GM18951 (cell line): ENCODE data around the gene BCL2L2.

Experiments used
- POLR2A ChIP-seq: IDR thresholded peaks from 4 replicates; pipeline ENCODE4 v1.6.1; 2011; ENCODE audit warnings: mild to moderate bottlenecking; ENCODE audit not compliant: insufficient read length, insufficient read depth; ENCODE audit errors: extremely low read depth
- in situ Hi-C: fragments of 300-500 bp; cut with MboI; formaldehyde crosslinking; loops from one replicate; pipeline ENCODE4 v1.12.0; 2022; ENCODE audit warnings: low sequenced_read_pairs, mixed read lengths, inconsistent platforms; ENCODE audit not compliant: unreplicated experiment

Gene BCL2L2

GRCh38 chr14:23348297-23348655, 41.6 kb downstream of the BCL2L2 start:
- TF ChIP-seq POLR2A, result no peak
- in situ Hi-C loops, result no loop called here

DNA sequence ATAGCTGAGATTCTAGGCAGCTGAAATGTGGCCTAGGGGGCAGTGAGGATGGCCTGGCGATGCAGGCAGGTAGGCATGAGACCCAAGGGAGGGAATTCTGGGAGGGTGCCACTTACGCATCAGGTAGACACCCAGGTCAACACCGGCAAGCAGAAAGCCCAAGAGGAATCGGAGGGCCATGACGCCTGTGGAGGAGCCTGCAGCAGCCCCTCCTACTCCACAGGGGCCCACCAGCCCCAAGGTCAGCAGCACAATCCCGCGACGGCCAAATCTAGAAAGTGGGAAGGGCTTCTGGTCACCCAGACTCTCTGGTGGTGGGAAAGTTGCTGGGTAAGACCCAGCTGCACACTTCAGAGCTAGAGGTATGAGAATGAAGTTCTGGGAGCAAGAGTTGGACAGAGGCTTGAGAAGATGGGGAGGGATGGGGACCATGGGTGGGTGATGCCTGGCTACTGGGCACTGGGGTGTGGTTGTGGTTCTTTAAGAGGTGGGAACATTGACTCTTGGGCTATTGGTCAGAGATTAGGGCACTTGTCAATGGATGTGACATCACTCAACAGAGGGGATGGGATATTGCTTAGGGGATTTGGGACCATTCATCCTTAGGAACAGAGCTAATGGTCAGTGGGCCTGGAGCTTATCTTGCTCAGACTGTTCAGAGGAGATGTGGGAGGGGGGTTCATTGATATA, 42.7 kb downstream of the BCL2L2 start:
- no peak for TF ChIP-seq POLR2A
- in situ Hi-C loops, result no loop called here

GRCh38 chr14:23351681-23352505, 45.3 kb downstream of the BCL2L2 start:
- in situ Hi-C loops, result no loop called here
- no peak for TF ChIP-seq POLR2A

DNA sequence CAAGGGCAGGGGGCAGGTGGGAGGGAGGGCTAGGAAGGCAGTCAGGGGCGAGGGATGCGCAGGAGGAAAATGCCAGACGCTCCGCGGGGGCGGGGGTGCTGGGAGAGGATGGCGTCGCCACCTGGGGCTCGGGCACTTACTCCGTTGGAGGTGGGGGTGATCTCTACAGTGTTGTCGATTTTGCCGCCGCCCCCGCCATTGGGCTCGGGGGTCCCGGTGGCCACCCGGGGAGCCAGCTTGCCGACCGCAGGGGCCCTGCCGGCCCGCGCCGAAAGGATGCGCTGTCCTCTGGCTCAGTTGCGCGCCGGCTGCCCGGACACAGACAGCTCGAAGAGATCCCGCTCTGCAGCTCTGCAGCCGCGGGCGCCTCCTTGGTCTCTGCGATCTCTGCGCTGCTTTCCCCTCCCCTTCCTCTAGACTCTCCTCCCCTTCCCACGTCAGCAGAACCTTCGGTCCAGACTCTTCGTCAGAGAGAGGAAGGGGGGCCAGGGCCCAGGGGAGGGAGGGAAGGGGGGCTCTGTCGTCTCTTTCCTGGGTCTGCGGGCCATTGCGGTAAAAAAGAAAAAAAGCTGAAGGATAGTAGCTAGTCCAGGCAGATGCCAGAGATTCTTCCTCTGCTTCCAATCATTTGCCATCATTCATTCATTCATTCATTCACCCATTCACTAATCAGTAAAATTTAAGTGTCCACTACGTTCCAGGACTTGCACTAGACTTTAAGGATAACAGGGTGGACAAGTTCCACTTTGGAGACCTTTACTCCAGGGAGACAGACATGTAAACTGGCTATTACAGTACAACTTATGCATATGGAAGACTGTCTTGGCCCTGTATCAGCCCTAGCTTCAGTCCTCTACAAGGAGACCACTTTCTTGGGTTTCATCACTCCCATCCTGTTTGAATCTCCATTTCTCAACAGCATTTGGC, 46.1 kb downstream of the BCL2L2 start, which contains the start of gene SLC22A17:
TSS of gene SLC22A17 (minus strand) at position 382 of the 927 bp plus-strand sequence.
- no peak for TF ChIP-seq POLR2A
- in situ Hi-C loops, result no loop called here

DNA sequence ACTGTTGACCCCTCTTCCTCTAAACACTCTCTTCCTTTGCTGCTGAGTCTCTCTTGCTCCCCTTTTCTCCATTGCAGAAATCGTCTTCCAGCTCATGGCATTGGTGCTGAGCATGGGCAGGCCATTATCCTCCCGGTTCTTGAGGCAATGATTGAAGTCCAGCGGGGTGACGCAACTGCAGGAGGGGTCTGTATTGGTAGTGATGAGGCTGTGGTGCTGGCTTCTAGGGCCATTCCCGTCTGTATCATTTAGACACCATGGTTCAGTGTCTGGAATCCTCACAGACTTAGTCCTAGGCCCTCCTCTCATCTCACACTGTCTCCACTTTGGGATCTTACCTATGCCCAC, 46.8 kb downstream of the BCL2L2 start:
- TF ChIP-seq POLR2A, result no peak
- in situ Hi-C loops, result no loop called here

DNA sequence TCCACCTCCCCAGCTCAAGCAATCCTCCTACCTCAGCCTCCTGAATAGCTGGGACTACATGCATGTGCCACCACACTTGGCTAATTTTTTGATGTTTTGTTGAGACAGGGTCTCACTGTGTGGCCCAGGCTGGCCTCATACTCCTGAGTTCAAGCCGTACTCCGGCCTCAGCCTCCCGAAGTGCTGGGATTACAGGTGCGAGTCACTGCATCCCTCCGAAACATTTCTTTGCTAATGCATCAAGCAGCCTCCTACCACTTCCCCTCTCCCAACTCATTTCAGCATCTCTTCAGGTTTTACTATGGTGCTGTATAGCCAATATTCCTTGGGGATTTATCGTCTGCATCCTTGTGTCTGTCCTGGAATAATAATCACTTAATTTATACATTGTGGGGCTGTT, 48.4 kb downstream of the BCL2L2 start:
- no peak for TF ChIP-seq POLR2A
- in situ Hi-C loops, result no loop called here

GRCh38 chr14:23355871-23356435, 49.3 kb downstream of the BCL2L2 start:
- no peak for TF ChIP-seq POLR2A
- in situ Hi-C loops, result no loop called here

DNA sequence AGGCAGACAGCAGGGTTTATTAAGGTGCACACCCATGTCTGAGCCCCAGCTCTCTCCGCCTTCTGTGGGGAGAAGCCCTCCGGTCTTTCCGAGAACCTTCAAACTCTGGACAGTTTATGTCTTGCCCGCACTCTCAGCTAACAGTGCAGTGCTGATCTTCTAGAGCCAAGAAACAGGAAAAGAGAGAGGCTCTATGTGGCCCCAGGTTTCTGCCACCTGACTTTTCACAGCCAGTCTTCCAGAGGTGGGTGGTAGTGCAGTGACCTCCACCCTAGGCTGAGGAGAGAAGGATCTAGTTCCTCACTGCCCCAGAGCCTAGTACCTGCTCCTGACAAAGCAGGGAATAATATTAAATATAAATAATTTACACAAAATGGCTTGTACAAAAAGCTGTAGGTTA, 50.0 kb downstream of the BCL2L2 start:
- TF ChIP-seq POLR2A, result no peak
- in situ Hi-C loops, result no loop called here

DNA sequence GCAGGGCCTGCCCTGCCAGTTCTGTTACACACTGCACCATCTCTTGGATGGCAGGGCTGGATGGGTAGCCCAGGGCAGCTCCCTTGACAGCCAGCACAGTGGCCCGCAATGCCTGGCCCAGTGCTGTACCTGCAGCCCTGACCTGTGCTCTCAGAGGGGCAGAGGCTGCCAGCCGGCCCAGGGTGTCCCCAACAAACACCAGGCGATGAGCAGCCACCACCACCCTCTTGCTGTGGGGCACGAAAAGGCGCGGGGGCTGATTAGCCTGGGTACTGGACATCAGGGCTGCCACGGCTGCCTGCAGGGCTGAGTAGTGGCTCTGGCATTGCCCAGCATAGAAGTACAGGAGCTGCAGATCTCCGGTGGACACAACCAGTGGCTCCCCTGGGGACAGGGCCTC, 50.6 kb downstream of the BCL2L2 start:
- in situ Hi-C loops, result no loop called here
- no peak for TF ChIP-seq POLR2A

DNA sequence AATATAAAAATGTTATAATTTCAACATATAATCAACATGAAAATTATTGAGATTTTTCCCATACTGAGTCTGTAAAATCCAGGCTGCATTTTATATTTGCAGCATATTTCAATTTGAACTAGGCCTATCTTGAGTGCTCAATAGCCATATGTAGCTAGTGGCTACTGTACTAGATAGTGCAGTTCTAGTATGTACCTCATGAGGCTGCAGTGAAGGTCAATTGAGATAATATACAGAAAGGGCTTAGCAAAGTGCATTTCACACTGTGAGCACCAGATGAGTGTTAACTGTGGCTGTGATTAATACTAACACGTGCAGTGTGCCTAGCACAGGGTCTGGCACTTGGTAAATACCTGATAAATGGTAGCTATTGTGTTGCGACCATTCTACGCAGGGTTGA, 51.4 kb downstream of the BCL2L2 start:
- in situ Hi-C loops, result no loop called here
- no peak for TF ChIP-seq POLR2A

GRCh38 chr14:23358553-23359166, 52.0 kb downstream of the BCL2L2 start:
- TF ChIP-seq POLR2A, result no peak
- in situ Hi-C loops, result no loop called here

- in situ Hi-C loops, result no loop called here
- no peak for TF ChIP-seq POLR2A
Measured at GRCh38 chr14:23359167-23359626, 52.6 kb downstream of the BCL2L2 start.

DNA sequence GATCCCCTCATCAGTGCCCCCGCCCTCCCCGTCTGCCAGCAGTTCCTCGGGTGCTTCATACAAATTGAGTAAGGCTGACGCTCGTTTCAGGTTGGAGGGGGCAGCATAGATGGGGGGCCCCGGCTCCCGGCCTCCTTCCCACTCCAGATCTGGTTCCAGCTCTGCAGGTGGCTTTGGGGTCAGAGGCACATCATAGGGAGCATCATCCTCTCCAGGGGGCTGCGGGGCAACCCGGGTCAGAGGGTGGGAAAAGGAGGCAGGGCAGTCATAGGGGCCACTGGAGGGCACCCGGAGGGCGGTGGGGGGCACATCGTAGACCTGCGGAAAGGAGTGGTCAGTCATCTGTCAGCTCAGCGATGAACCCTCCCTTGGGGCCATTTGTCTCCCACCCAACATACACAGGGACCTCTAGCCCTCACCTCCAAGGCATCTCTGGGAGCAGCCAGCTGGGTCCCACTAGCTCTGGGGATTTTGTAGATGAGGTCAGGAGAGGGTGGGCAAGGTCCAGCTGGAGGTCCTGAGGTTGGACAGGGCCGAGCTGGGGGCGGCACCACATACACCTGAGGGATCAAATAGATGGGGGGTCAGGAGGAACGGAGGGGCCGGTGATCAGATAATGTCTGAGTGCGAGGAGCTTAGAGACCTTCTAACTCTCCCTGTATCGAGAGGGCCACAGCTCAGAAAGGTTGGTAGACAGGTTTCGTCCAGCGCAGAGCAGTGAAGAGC, 53.3 kb downstream of the BCL2L2 start:
- in situ Hi-C loops, result no loop called here

More for the DNA sequence above, 53.3 kb downstream of the BCL2L2 start:
- no peak for TF ChIP-seq POLR2A
